ENCODE measurements around the gene MIB2.
"Not testable (repeated sequence)": the region's sequence is repeated elsewhere in the genome, so short reads cannot be mapped to it uniquely, and the experiment has no call there.

The MIB2 gene

GRCh38 chr1:1627829-1628753 lies 12.8 kb downstream of the MIB2 start:
- no peak overlapping the region for H3K9ac ChIP-seq (ENCODE audit: low read length)
- no peak overlapping the region for H3K27ac ChIP-seq (ENCODE audit: low read depth, low read length)

GRCh38 chr1:1628754-1629429 lies 13.6 kb downstream of the MIB2 start:
- Histone ChIP-seq H3K36me3 (ENCODE audit: control insufficient read depth, insufficient read depth, low read length) (peaks cover 3% of the 10 kb centered on the region), H3K9ac (ENCODE audit: low read length) (no peak overlapping the region), H3K27ac (ENCODE audit: low read depth, low read length) (no peak overlapping the region), H3K27me3 (ENCODE audit: control insufficient read depth, insufficient read depth, low read length) (no peaks in the 10 kb centered on the region), H3K4me1 (ENCODE audit: control insufficient read depth, insufficient read depth, low read length) (no peaks in the 10 kb centered on the region), H3K4me3 (ENCODE audit: low read length) (peak overlapping the region; percentile 27)

More at GRCh38 chr1:1627829-1628753, 12.8 kb downstream of the MIB2 start:
- Histone ChIP-seq H3K27me3 (ENCODE audit: control insufficient read depth, insufficient read depth, low read length) (no peaks in the 10 kb centered on the region), H3K4me1 (ENCODE audit: control insufficient read depth, insufficient read depth, low read length) (no peaks in the 10 kb centered on the region), H3K36me3 (ENCODE audit: control insufficient read depth, insufficient read depth, low read length) (peaks cover 3% of the 10 kb centered on the region), H3K4me3 (ENCODE audit: low read length) (no peak overlapping the region)

- Histone ChIP-seq H3K27ac (ENCODE audit: low read depth, low read length) (no peak overlapping the region), H3K27me3 (ENCODE audit: control insufficient read depth, insufficient read depth, low read length) (no peaks in the 10 kb centered on the region), H3K4me3 (ENCODE audit: low read length) (peak overlapping the region; percentile 27), H3K4me1 (ENCODE audit: control insufficient read depth, insufficient read depth, low read length) (no peaks in the 10 kb centered on the region), H3K36me3 (ENCODE audit: control insufficient read depth, insufficient read depth, low read length) (peaks cover 3% of the 10 kb centered on the region), H3K9ac (ENCODE audit: low read length) (no peak overlapping the region)
These were observed 14.3 kb downstream of the MIB2 start for GRCh38 chr1:1629430-1630190.

- Histone ChIP-seq H3K36me3 (ENCODE audit: control insufficient read depth, insufficient read depth, low read length) (peaks cover 3% of the 10 kb centered on the region), H3K4me1 (ENCODE audit: control insufficient read depth, insufficient read depth, low read length) (no peaks in the 10 kb centered on the region), H3K27me3 (ENCODE audit: control insufficient read depth, insufficient read depth, low read length) (no peaks in the 10 kb centered on the region), H3K9ac (ENCODE audit: low read length) (no peak overlapping the region), H3K27ac (ENCODE audit: low read depth, low read length) (peak overlapping the region; percentile 58), H3K4me3 (ENCODE audit: low read length) (no peak overlapping the region)
These were observed 15.1 kb downstream of the MIB2 start for GRCh38 chr1:1630191-1630964.

GRCh38 chr1:1630965-1631781 lies 15.9 kb downstream of the MIB2 start:
- Histone ChIP-seq H3K9ac (ENCODE audit: low read length) (no peak overlapping the region), H3K4me1 (ENCODE audit: control insufficient read depth, insufficient read depth, low read length) (no peaks in the 10 kb centered on the region), H3K36me3 (ENCODE audit: control insufficient read depth, insufficient read depth, low read length) (peaks cover 3% of the 10 kb centered on the region), H3K27me3 (ENCODE audit: control insufficient read depth, insufficient read depth, low read length) (no peaks in the 10 kb centered on the region), H3K4me3 (ENCODE audit: low read length) (peak overlapping the region; percentile 27), H3K27ac (ENCODE audit: low read depth, low read length) (peak overlapping the region; percentile 58)

GRCh38 chr1:1631782-1632420 lies 16.6 kb downstream of the MIB2 start, which contains the start of gene MMP23B:
Gene MMP23B (plus strand): TSS chr1:1632173. CDS start chr1:1632219, 46 bp downstream.
- peak within 1 kb of the TSS; percentile 58 for H3K27ac ChIP-seq (ENCODE audit: low read depth, low read length)
- H3K4me3 ChIP-seq (ENCODE audit: low read length) = peak within 1 kb of the TSS; percentile 27
- peaks cover 3% of the 10 kb centered on the region for H3K36me3 ChIP-seq (ENCODE audit: control insufficient read depth, insufficient read depth, low read length)
- no peaks in the 10 kb centered on the region for H3K4me1 ChIP-seq (ENCODE audit: control insufficient read depth, insufficient read depth, low read length)
- no peak within 1 kb of the TSS for H3K9ac ChIP-seq (ENCODE audit: low read length)
- H3K27me3 ChIP-seq (ENCODE audit: control insufficient read depth, insufficient read depth, low read length) = no peaks in the 10 kb centered on the region

- H3K27me3 ChIP-seq (ENCODE audit: control insufficient read depth, insufficient read depth, low read length); H3K4me1 ChIP-seq (ENCODE audit: control insufficient read depth, insufficient read depth, low read length); H3K27ac ChIP-seq (ENCODE audit: low read depth, low read length); H3K36me3 ChIP-seq (ENCODE audit: control insufficient read depth, insufficient read depth, low read length); H3K9ac ChIP-seq (ENCODE audit: low read length); H3K4me3 ChIP-seq (ENCODE audit: low read length): not testable (repeated sequence)
These were observed 18.1 kb downstream of the MIB2 start for GRCh38 chr1:1633409-1633808.

GRCh38 chr1:1634613-1635012 lies 19.3 kb downstream of the MIB2 start:
- not testable (repeated sequence) for H3K36me3 ChIP-seq (ENCODE audit: control insufficient read depth, insufficient read depth, low read length); H3K9ac ChIP-seq (ENCODE audit: low read length); H3K4me1 ChIP-seq (ENCODE audit: control insufficient read depth, insufficient read depth, low read length); H3K4me3 ChIP-seq (ENCODE audit: low read length); H3K27me3 ChIP-seq (ENCODE audit: control insufficient read depth, insufficient read depth, low read length); H3K27ac ChIP-seq (ENCODE audit: low read depth, low read length)

GRCh38 chr1:1636621-1637478 lies 21.6 kb downstream of the MIB2 start:
- not testable (repeated sequence) for H3K4me1 ChIP-seq (ENCODE audit: control insufficient read depth, insufficient read depth, low read length); H3K4me3 ChIP-seq (ENCODE audit: low read length); H3K9ac ChIP-seq (ENCODE audit: low read length); H3K36me3 ChIP-seq (ENCODE audit: control insufficient read depth, insufficient read depth, low read length); H3K27me3 ChIP-seq (ENCODE audit: control insufficient read depth, insufficient read depth, low read length); H3K27ac ChIP-seq (ENCODE audit: low read depth, low read length)

GRCh38 chr1:1637479-1637875 lies 22.2 kb downstream of the MIB2 start:
- H3K27me3 ChIP-seq (ENCODE audit: control insufficient read depth, insufficient read depth, low read length); H3K9ac ChIP-seq (ENCODE audit: low read length); H3K36me3 ChIP-seq (ENCODE audit: control insufficient read depth, insufficient read depth, low read length); H3K27ac ChIP-seq (ENCODE audit: low read depth, low read length); H3K4me1 ChIP-seq (ENCODE audit: control insufficient read depth, insufficient read depth, low read length); H3K4me3 ChIP-seq (ENCODE audit: low read length): not testable (repeated sequence)

Data from rectal smooth muscle tissue (tissue), 1 donor.